ENCODE measurements around the gene BTBD9.

The BTBD9 gene

GRCh38 chr6:38603966-38604365 is 35.8 kb downstream of the BTBD9 start:
- ATAC-seq: no peak
- TF ChIP-seq CSRNP3 (CRISPR knock-in tag; IDR thresholded peaks at IDR 0.05) (no peak), ISL1 (CRISPR knock-in tag; IDR thresholded peaks at IDR 0.05) (no peak), SNAI2 (CRISPR knock-in tag; IDR thresholded peaks at IDR 0.05) (no peak), TCF4 (CRISPR knock-in tag; IDR thresholded peaks at IDR 0.05; ENCODE audit: borderline replicate concordance) (no peak), ZFP3 (CRISPR knock-in tag; IDR thresholded peaks at IDR 0.05) (no peak), GLIS3 (CRISPR knock-in tag; IDR thresholded peaks at IDR 0.05) (no peak), ZNF565 (CRISPR knock-in tag; conservative IDR thresholded peaks at IDR 0.05; ENCODE audit: low read depth) (no peak), TOX (CRISPR knock-in tag; IDR thresholded peaks at IDR 0.05; ENCODE audit: borderline replicate concordance) (no peak), BACH2 (CRISPR knock-in tag; IDR thresholded peaks at IDR 0.05; ENCODE audit: borderline replicate concordance) (no peak), POU6F1 (CRISPR knock-in tag; IDR thresholded peaks at IDR 0.05; ENCODE audit: borderline replicate concordance, low read depth) (no peak), RARB (CRISPR knock-in tag; IDR thresholded peaks at IDR 0.05) (no peak), PPARA (CRISPR knock-in tag; IDR thresholded peaks at IDR 0.05; ENCODE audit: borderline replicate concordance) (no peak), CREB5 (CRISPR knock-in tag; IDR thresholded peaks at IDR 0.05; ENCODE audit: low read depth) (no peak), ZFP30 (CRISPR knock-in tag; IDR thresholded peaks at IDR 0.05) (no peak), OSR1 (CRISPR knock-in tag; IDR thresholded peaks at IDR 0.05) (no peak), ZNF70 (CRISPR knock-in tag; IDR thresholded peaks at IDR 0.05) (no peak)

- no peak for ATAC-seq
- no peak for TF ChIP-seq PPARA (CRISPR knock-in tag; IDR thresholded peaks at IDR 0.05; ENCODE audit: borderline replicate concordance)
- TF ChIP-seq ZNF8 (CRISPR knock-in tag; IDR thresholded peaks at IDR 0.05): no peak
- no peak for TF ChIP-seq POU6F1 (CRISPR knock-in tag; IDR thresholded peaks at IDR 0.05; ENCODE audit: borderline replicate concordance, low read depth)
- no peak for TF ChIP-seq ZFP30 (CRISPR knock-in tag; IDR thresholded peaks at IDR 0.05)
- TF ChIP-seq CSDC2 (CRISPR knock-in tag; IDR thresholded peaks at IDR 0.05): no peak
- no peak for TF ChIP-seq BACH2 (CRISPR knock-in tag; IDR thresholded peaks at IDR 0.05; ENCODE audit: borderline replicate concordance)
- no peak for TF ChIP-seq ZNF565 (CRISPR knock-in tag; conservative IDR thresholded peaks at IDR 0.05; ENCODE audit: low read depth)
- no peak for TF ChIP-seq SNAI2 (CRISPR knock-in tag; IDR thresholded peaks at IDR 0.05)
- TF ChIP-seq RARB (CRISPR knock-in tag; IDR thresholded peaks at IDR 0.05): no peak
These were observed 36.2 kb downstream of the BTBD9 start for GRCh38 chr6:38603496-38603895.

GRCh38 chr6:38599966-38600550 is 39.7 kb downstream of the BTBD9 start:
- no peak for TF ChIP-seq ESRRG (CRISPR knock-in tag; IDR thresholded peaks at IDR 0.05)
- no peak for TF ChIP-seq TOX (CRISPR knock-in tag; IDR thresholded peaks at IDR 0.05; ENCODE audit: borderline replicate concordance)
- TF ChIP-seq ARNTL (CRISPR knock-in tag; IDR thresholded peaks at IDR 0.05; ENCODE audit: borderline replicate concordance, low read depth): no peak
- no peak for TF ChIP-seq ISL1 (CRISPR knock-in tag; IDR thresholded peaks at IDR 0.05)
- TF ChIP-seq CSRNP3 (CRISPR knock-in tag; IDR thresholded peaks at IDR 0.05): no peak
- no peak for TF ChIP-seq BACH2 (CRISPR knock-in tag; IDR thresholded peaks at IDR 0.05; ENCODE audit: borderline replicate concordance)
- TF ChIP-seq TSHZ2 (CRISPR knock-in tag; IDR thresholded peaks at IDR 0.05): no peak
- TF ChIP-seq RARB (CRISPR knock-in tag; IDR thresholded peaks at IDR 0.05): no peak
- no peak for TF ChIP-seq TCF4 (CRISPR knock-in tag; IDR thresholded peaks at IDR 0.05; ENCODE audit: borderline replicate concordance)
- no peak for TF ChIP-seq ZFP30 (CRISPR knock-in tag; IDR thresholded peaks at IDR 0.05)
- no peak for TF ChIP-seq PATZ1 (CRISPR knock-in tag; IDR thresholded peaks at IDR 0.05; ENCODE audit: borderline replicate concordance)
- no peak for TF ChIP-seq SNAI2 (CRISPR knock-in tag; IDR thresholded peaks at IDR 0.05)
- no peak for TF ChIP-seq OSR1 (CRISPR knock-in tag; IDR thresholded peaks at IDR 0.05)
- no peak for ATAC-seq
